ENCODE results near the gene KHDC1L. TPM values are rescaled to one million over a fixed set of nuclear protein-coding genes. Genes with fewer than 3 reads are reported as not detected.
A peak's percentile ranks its signal among the peaks of the same experiment; 100 is the strongest.

Gene KHDC1L
- total RNA-seq, 1 donor from 2014 or later, result not detected

GRCh38 chr6:73180763-73181619 lies 44.3 kb downstream of the KHDC1L start:
- no peak for DNase-seq
- Histone ChIP-seq H3K9me3 (replicated peaks) (no peaks in the 10 kb centered on the region), H3K27me3 (ENCODE audit: low read depth) (peaks cover 42% of the 10 kb centered on the region), H3K27ac (replicated peaks) (no peak overlapping the region), H3K4me3 (peak overlapping the region; percentile 45), H3K4me1 (peaks cover 6% of the 10 kb centered on the region), H3K36me3 (no peaks in the 10 kb centered on the region)
- TF ChIP-seq CTCF (IDR thresholded peaks at IDR 0.05; ENCODE audit: borderline replicate concordance), result peak; percentile 78
- intact Hi-C loops (cut with micrococcal nuclease), result no loop called here

- H3K4me3 ChIP-seq, result no peak overlapping the region
- TF ChIP-seq CTCF (IDR thresholded peaks at IDR 0.05; ENCODE audit: borderline replicate concordance), result no peak
- DNase-seq, result no peak
- H3K9me3 ChIP-seq (replicated peaks), result no peaks in the 10 kb centered on the region
- no peaks in the 10 kb centered on the region for H3K36me3 ChIP-seq
- peaks cover 48% of the 10 kb centered on the region for H3K27me3 ChIP-seq (ENCODE audit: low read depth)
- intact Hi-C loops (cut with micrococcal nuclease), result no loop called here
- H3K4me1 ChIP-seq, result peaks cover 6% of the 10 kb centered on the region
- H3K27ac ChIP-seq (replicated peaks), result no peak overlapping the region
Observed at GRCh38 chr6:73180076-73180738, 45.1 kb downstream of the KHDC1L start.

GRCh38 chr6:73177221-73177944 lies 47.9 kb downstream of the KHDC1L start:
- no peak overlapping the region for H3K27ac ChIP-seq (replicated peaks)
- intact Hi-C loops (cut with micrococcal nuclease), result no loop called here
- H3K4me1 ChIP-seq, result peaks cover 6% of the 10 kb centered on the region
- no peak overlapping the region for H3K4me3 ChIP-seq
- H3K36me3 ChIP-seq, result no peaks in the 10 kb centered on the region
- TF ChIP-seq CTCF (IDR thresholded peaks at IDR 0.05; ENCODE audit: borderline replicate concordance), result no peak
- peaks cover 44% of the 10 kb centered on the region for H3K27me3 ChIP-seq (ENCODE audit: low read depth)
- no peak for DNase-seq
- H3K9me3 ChIP-seq (replicated peaks), result no peaks in the 10 kb centered on the region

- no peak overlapping the region for H3K27ac ChIP-seq (replicated peaks)
- no peak for DNase-seq
- intact Hi-C loops (cut with micrococcal nuclease), result no loop called here
- no peak for TF ChIP-seq CTCF (IDR thresholded peaks at IDR 0.05; ENCODE audit: borderline replicate concordance)
- peaks cover 44% of the 10 kb centered on the region for H3K27me3 ChIP-seq (ENCODE audit: low read depth)
- H3K36me3 ChIP-seq, result no peaks in the 10 kb centered on the region
- H3K9me3 ChIP-seq (replicated peaks), result no peaks in the 10 kb centered on the region
- H3K4me3 ChIP-seq, result no peak overlapping the region
- peaks cover 6% of the 10 kb centered on the region for H3K4me1 ChIP-seq
Observed at GRCh38 chr6:73176057-73176456, 49.2 kb downstream of the KHDC1L start.

GRCh38 chr6:73174646-73175045 lies 50.6 kb downstream of the KHDC1L start:
- H3K36me3 ChIP-seq, result no peaks in the 10 kb centered on the region
- no peaks in the 10 kb centered on the region for H3K9me3 ChIP-seq (replicated peaks)
- intact Hi-C loops (cut with micrococcal nuclease), result no loop called here
- no peaks in the 10 kb centered on the region for H3K4me1 ChIP-seq
- no peak for DNase-seq
- no peak overlapping the region for H3K27ac ChIP-seq (replicated peaks)
- H3K27me3 ChIP-seq (ENCODE audit: low read depth), result peaks cover 44% of the 10 kb centered on the region
- no peak for TF ChIP-seq CTCF (IDR thresholded peaks at IDR 0.05; ENCODE audit: borderline replicate concordance)
- H3K4me3 ChIP-seq, result no peak overlapping the region
